ENCODE measurements around the gene FLOT1. TPM values are rescaled to one million over a fixed set of nuclear protein-coding genes. Genes with fewer than 3 reads are reported as not detected.

FLOT1 gene
- total and polyA plus RNA-seq, 9 of the 15 experiments (the other 6 are each of a cell fraction or from before 2014, with no cell fraction given): 11.7 to 149 (median 118) TPM

GRCh38 chr6:30721198-30722024, 21.1 kb downstream of the FLOT1 start (continued):
- TF ChIP-seq ZNF395 (CRISPR knock-in tag; IDR thresholded peaks at IDR 0.05): no peak
- no peak for TF ChIP-seq XRCC4 (IDR thresholded peaks at IDR 0.05; ENCODE audit: extremely low read depth, insufficient read depth, insufficient read length)
- peak; percentile 85; the same call in 1 of the 2 replicates for TF ChIP-seq PHB (CRISPR knock-in tag; IDR thresholded peaks at IDR 0.05)
- no peak for TF ChIP-seq MCM5 (IDR thresholded peaks at IDR 0.05; ENCODE audit: low read depth)
- TF ChIP-seq ZNF384 (IDR thresholded peaks at IDR 0.05; ENCODE audit: low read depth, low read length): peak; percentile 94
- no peak for TF ChIP-seq LEF1 (IDR thresholded peaks at IDR 0.05)
- no peak for TF ChIP-seq MTA1 (IDR thresholded peaks at IDR 0.05; ENCODE audit: borderline replicate concordance)
- no peak for TF ChIP-seq FOXK2 (conservative IDR thresholded peaks at IDR 0.05 in 1 of 2, IDR thresholded peaks at IDR 0.05 in 1 of 2; ENCODE audit: low read depth in 2 of 2)
- peak; percentile 4 for TF ChIP-seq PRDM10 (IDR thresholded peaks at IDR 0.05; ENCODE audit: partially characterized antibody)
- peak; percentile 19; the same call in 1 of the 2 replicates for TF ChIP-seq TCF7 (IDR thresholded peaks at IDR 0.05; ENCODE audit: borderline replicate concordance)
- no peak for TF ChIP-seq ZNF282 (CRISPR knock-in tag; IDR thresholded peaks at IDR 0.05)
- TF ChIP-seq MEF2D (tag; conservative IDR thresholded peaks at IDR 0.05; ENCODE audit: low read depth): no peak
- TF ChIP-seq FUS (optimal IDR thresholded peaks at IDR 0.05; ENCODE audit: low read depth, low read length): peak; percentile 94
- no peak for TF ChIP-seq ZFPM2 (CRISPR knock-in tag; IDR thresholded peaks at IDR 0.05)
- 0 out of 2 replicates have a peak, but pooled peaks have one; percentile 43 for TF ChIP-seq ESRRA (IDR thresholded peaks at IDR 0.05; ENCODE audit: borderline replicate concordance, low read depth)
- TF ChIP-seq MXD1 (CRISPR knock-in tag; IDR thresholded peaks at IDR 0.05; ENCODE audit: borderline replicate concordance, poor library complexity, severe bottlenecking): peak; percentile 80
- TF ChIP-seq MYBL2 (IDR thresholded peaks at IDR 0.05; ENCODE audit: low read depth): no peak
- TF ChIP-seq MYBL2 (CRISPR knock-in tag; IDR thresholded peaks at IDR 0.05; ENCODE audit: borderline replicate concordance): no peak
- TF ChIP-seq SIRT6 (IDR thresholded peaks at IDR 0.05; ENCODE audit: low read depth, low read length): no peak
- peak; percentile 53 for TF ChIP-seq MTA3 (IDR thresholded peaks at IDR 0.05; ENCODE audit: borderline replicate concordance)
- TF ChIP-seq CHAMP1 (IDR thresholded peaks at IDR 0.05): no peak
